Measurements from ENCODE around the gene TTC39C.
"Not testable (repeated sequence)": the region's sequence is repeated elsewhere in the genome, so short reads cannot be mapped to it uniquely, and the experiment has no call there.

Gene TTC39C

DNA sequence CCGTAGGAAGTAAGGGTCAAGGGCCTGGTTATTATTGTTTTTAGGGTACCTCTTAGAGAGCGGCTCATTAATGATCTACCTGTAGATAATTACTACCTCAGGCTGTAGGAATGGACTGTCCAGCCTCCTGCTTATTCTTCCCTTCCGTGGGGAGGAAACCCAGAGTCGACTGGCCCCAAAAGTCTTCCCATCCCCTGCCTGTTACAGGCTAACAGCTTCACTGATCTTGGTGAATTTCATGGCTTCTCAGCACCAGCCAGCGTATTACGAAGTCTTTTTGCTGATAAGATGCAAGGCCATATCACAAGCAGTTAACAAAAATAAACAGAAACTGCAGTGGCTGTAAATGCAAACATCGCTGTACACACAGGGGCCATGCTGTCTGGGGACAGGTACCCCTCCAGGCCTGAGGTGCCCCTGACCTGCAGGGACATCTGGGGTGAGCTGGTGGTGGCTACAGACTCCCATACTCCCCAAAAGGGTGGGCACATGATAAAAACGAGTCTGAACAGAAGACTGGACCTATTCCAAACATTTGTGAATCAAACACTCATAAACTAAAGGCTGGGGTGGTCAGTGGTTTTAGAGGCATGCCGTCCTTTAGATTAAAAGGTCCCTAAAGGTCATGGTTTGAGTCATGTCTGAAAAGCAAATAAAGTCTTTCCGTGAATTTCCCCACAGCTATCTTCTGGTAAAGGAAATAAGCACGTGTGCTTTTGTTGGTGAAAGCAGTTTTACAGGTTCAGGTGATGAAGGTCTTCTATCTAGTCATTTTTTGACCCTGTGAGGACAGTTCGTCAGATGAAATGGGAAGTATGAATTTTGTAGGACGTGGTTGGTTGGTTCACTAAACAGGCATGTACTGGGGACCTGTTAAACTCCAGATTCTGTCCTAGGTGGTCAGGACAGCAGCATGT lies 36.7 kb downstream of the TTC39C start:
- TF ChIP-seq TAF1 (IDR thresholded peaks at IDR 0.05; ENCODE audit: borderline replicate concordance, low read depth, low read length): no peak
- no peak for TF ChIP-seq POLR2AphosphoS5 (IDR thresholded peaks at IDR 0.05; ENCODE audit: low read depth, low read length)
- TF ChIP-seq POLR2A (IDR thresholded peaks at IDR 0.05; ENCODE audit: low read depth, low read length): no peak
- DNase-seq (ENCODE audit: insufficient read length) (no peak), FAIRE-seq (peak; percentile 90)

GRCh38 chr18:24052053-24052452 lies 37.5 kb downstream of the TTC39C start:
- FAIRE-seq: peak; percentile 65
- TF ChIP-seq POLR2AphosphoS5 (IDR thresholded peaks at IDR 0.05; ENCODE audit: low read depth, low read length) (no peak), POLR2A (IDR thresholded peaks at IDR 0.05; ENCODE audit: low read depth, low read length) (no peak), TAF1 (IDR thresholded peaks at IDR 0.05; ENCODE audit: borderline replicate concordance, low read depth, low read length) (no peak)

DNA sequence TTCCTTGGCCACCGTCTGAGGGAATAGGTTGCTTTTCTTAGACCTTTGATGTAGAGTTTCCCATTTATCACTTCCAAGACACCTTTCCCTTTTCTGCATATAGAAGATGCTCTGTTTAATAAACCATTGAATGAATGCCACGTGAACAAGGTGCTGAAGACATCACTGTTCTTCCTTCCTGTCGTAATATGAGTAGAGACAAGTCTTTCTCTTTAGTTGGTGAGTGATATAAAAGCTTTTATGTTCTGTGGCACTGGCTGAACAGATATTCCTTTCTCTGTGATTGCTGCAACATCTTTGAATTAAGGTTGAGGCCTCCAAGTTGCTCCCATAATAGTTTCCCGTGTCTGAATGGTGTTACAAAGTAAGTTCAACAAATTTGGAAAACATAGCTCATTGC lies 38.7 kb downstream of the TTC39C start:
- FAIRE-seq: no peak
- TF ChIP-seq TAF1 (IDR thresholded peaks at IDR 0.05; ENCODE audit: borderline replicate concordance, low read depth, low read length) (no peak), POLR2AphosphoS5 (IDR thresholded peaks at IDR 0.05; ENCODE audit: low read depth, low read length) (no peak), POLR2A (IDR thresholded peaks at IDR 0.05; ENCODE audit: low read depth, low read length) (no peak)
- no peak for DNase-seq (ENCODE audit: insufficient read length)

More at GRCh38 chr18:24052053-24052452, 37.5 kb downstream of the TTC39C start:
- DNase-seq (ENCODE audit: insufficient read length): no peak

DNA sequence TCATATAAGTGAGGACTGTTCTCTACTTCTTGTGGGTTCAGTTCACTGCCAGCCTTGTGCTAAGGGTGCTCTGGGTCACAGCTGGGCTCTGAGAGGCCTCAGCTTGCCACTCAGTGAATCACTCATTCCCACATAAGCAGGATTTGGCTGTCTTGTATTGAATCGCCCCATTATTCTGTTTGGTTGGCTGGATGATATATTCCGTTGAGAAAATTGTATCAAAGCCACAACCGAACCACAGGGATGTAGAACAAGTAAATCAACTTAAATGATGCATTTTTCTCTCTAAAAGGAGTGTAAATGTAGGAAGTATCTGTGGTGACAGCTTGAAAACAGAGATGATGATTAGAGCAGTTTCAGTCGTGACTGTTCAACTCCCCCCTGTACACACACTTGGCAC lies 39.6 kb downstream of the TTC39C start:
- peak; percentile 51 for FAIRE-seq
- DNase-seq (ENCODE audit: insufficient read length): no peak
- no peak for TF ChIP-seq POLR2A (IDR thresholded peaks at IDR 0.05; ENCODE audit: low read depth, low read length)
- no peak for TF ChIP-seq TAF1 (IDR thresholded peaks at IDR 0.05; ENCODE audit: borderline replicate concordance, low read depth, low read length)
- no peak for TF ChIP-seq POLR2AphosphoS5 (IDR thresholded peaks at IDR 0.05; ENCODE audit: low read depth, low read length)

- FAIRE-seq (peak; percentile 63), DNase-seq (ENCODE audit: insufficient read length) (no peak)
- TF ChIP-seq POLR2AphosphoS5 (IDR thresholded peaks at IDR 0.05; ENCODE audit: low read depth, low read length) (no peak), POLR2A (IDR thresholded peaks at IDR 0.05; ENCODE audit: low read depth, low read length) (no peak), TAF1 (IDR thresholded peaks at IDR 0.05; ENCODE audit: borderline replicate concordance, low read depth, low read length) (no peak)
Observed at GRCh38 chr18:24055009-24055804, 40.7 kb downstream of the TTC39C start.

DNA sequence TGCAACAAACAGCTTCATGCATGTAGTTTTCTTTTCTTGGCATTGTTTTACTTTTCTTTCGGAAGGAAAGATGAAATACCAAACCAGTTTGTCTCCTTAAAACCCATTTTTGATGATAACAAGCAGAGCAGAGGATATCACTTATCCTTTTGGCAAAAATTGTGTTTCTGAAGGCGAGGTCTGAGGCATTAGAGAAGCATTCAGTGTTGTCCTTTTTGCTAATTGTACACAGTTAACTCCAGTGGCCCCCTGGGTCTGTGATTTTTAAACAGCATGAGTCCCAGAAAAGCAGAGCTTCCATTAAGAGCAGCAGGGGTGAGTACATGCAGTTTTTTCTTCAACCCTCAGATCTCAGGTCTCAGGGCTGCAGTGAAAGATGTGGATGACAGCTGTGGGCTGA lies 41.3 kb downstream of the TTC39C start:
- DNase-seq (ENCODE audit: insufficient read length): no peak
- TF ChIP-seq POLR2A (IDR thresholded peaks at IDR 0.05; ENCODE audit: low read depth, low read length): no peak
- no peak for TF ChIP-seq TAF1 (IDR thresholded peaks at IDR 0.05; ENCODE audit: borderline replicate concordance, low read depth, low read length)
- TF ChIP-seq POLR2AphosphoS5 (IDR thresholded peaks at IDR 0.05; ENCODE audit: low read depth, low read length): no peak
- peak; percentile 36 for FAIRE-seq

DNA sequence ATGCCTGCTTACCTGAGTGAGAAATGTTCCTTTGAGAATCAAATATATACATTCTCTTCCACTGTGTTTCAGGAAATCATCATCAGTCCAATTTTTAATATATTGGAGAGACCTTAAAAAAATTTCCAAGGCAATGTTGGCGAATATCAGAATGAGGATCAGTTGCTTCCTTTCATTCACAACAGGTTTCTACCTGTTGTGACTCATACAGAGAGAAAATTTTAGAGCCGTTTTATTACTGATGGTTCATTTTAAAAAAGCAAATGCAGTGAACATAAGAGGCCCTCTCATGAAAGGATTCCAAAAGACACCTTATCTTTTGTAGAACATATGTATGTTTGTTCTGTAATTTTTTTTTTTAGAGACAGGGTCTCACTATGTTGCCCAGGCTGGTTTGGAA lies 42.0 kb downstream of the TTC39C start:
- no peak for FAIRE-seq
- no peak for DNase-seq (ENCODE audit: insufficient read length)
- TF ChIP-seq TAF1 (IDR thresholded peaks at IDR 0.05; ENCODE audit: borderline replicate concordance, low read depth, low read length) (no peak), POLR2A (IDR thresholded peaks at IDR 0.05; ENCODE audit: low read depth, low read length) (no peak), POLR2AphosphoS5 (IDR thresholded peaks at IDR 0.05; ENCODE audit: low read depth, low read length) (no peak)

DNA sequence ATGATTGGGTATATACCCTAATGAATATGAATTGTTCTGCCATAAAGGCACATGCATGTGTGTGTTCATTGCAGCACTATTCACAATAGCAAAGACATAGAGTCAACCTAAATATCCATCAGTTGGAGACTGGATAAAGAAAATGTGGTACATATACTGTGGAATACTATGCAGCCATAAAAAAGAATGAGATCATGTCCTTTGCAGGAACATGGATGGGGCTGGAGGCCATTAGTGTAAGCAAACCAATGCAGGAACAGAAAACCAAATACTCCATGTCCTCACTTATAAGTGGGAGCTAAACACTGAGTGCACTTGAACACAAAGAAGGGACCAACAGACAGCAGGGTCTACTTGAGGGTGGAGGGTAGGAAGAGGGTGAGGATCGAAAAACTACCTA lies 43.2 kb downstream of the TTC39C start:
- DNase-seq (ENCODE audit: insufficient read length): no peak
- FAIRE-seq: no peak
- TF ChIP-seq TAF1 (IDR thresholded peaks at IDR 0.05; ENCODE audit: borderline replicate concordance, low read depth, low read length) (no peak), POLR2A (IDR thresholded peaks at IDR 0.05; ENCODE audit: low read depth, low read length) (no peak), POLR2AphosphoS5 (IDR thresholded peaks at IDR 0.05; ENCODE audit: low read depth, low read length) (no peak)

DNA sequence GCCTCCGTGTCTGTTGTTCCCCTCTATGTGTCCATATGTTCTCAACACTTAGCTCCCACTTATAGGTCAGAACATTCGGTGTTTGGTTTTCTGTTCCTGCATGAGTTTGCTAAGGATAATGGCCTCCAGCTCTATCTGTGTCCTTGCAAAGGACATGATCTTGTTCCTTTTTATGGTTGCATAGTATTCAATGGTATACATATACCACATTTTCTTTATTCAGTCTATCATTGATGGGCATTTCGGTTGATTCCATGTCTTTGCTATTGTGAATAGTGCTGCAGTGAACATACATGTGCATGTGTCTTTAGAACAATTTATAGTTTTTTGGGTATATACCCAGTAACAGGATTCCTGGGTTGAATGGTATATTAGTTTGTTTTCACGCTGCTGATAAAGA lies 44.8 kb downstream of the TTC39C start:
- FAIRE-seq; DNase-seq (ENCODE audit: insufficient read length): not testable (repeated sequence)

- DNase-seq (ENCODE audit: insufficient read length): no peak
- no peak for FAIRE-seq
- TF ChIP-seq POLR2A (IDR thresholded peaks at IDR 0.05; ENCODE audit: low read depth, low read length): no peak
- no peak for TF ChIP-seq POLR2AphosphoS5 (IDR thresholded peaks at IDR 0.05; ENCODE audit: low read depth, low read length)
- TF ChIP-seq TAF1 (IDR thresholded peaks at IDR 0.05; ENCODE audit: borderline replicate concordance, low read depth, low read length): no peak
Observed at GRCh38 chr18:24060644-24061043, 46.1 kb downstream of the TTC39C start.

DNA sequence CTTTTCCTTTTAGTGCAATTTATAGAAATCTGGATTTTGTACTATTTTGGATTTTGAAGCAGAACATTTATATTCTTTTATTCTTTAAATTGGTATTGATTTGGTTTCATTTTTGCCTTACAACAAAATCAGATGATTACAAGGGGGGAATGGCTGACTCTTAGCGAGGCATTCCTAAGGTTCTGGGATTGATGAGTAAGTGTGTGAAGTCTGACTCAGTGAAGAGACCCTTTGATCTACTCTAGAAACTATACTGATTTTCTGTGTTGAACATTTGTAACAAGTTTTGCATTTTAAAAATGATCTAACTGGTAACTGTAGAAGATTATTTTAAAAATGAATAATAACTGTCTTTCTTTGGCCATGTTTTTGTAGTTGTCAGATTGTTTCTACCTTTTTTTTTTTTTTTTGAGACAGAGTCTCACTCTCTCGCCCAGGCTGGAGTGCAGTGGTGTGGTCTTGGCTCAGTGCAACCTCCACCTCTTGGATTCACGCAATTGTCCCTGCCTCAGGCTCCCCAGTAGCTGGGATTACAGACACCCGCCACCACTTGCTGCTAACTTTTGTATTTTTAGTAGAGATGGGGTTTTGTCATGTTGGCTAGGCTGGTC lies 48.7 kb downstream of the TTC39C start:
- FAIRE-seq: no peak
- no peak for DNase-seq (ENCODE audit: insufficient read length)
- no peak for TF ChIP-seq TAF1 (IDR thresholded peaks at IDR 0.05; ENCODE audit: borderline replicate concordance, low read depth, low read length)

All from GM12892 (cell line).